HepG2 (cell line): ENCODE results near the gene C1QC. TPM values are rescaled to one million over a fixed set of nuclear protein-coding genes. Genes with fewer than 3 reads are reported as not detected.

Source experiments
- ATAC-seq: fragments of 200-7000 bp; cut with Tn5 transposase; 3 replicates; pipeline ENCODE4 v1.9.1; 2020; ENCODE audit warnings: mild to moderate bottlenecking, moderate library complexity
- BruUV-seq: library from RNA; stranded (reverse); fragments of 400-500 nt; replicated peaks from 2 replicates; lab custom pipeline; 2021; lab: Mats Ljungman, UMichigan
- CTCF ChIA-PET: fragments of 300-600 bp; formaldehyde crosslinking; extraction: SDS; loops from one replicate; lab custom pipeline; 2021; ENCODE audit warnings: low total read pairs, inconsistent platforms, low intra/inter-chr PET ratio; lab: Yijun Ruan, JAX
- POLR2A ChIA-PET: fragments of 350-600 bp; sonication (Branson Sonifier 250); formaldehyde crosslinking; loops from one replicate; lab custom pipeline; 2020; ENCODE audit warnings: antibody characterized with exemption, inconsistent platforms; lab: Yijun Ruan, JAX
- DNase-seq: peaks from one replicate; pipeline ENCODE4 v3.0.0-alpha.2; 2015; ENCODE audit warnings: low spot score
- FAIRE-seq: peaks from 3 replicates; lab custom pipeline; 2011; peaks lifted over from hg19 to GRCh38; lab: Jason Lieb, UNC
- H2AFZ ChIP-seq: one replicate; pipeline ENCODE4 v1.6.1; 2011; ENCODE audit warnings: low read length, inconsistent platforms
- H3K27ac ChIP-seq: fragments of 300-600 bp; 3 replicates; pipeline ENCODE4 v1.8.0; 2011; ENCODE audit warnings: mixed run types, mild to moderate bottlenecking, mixed read lengths, low read length, inconsistent platforms; ENCODE audit not compliant: insufficient read depth; ENCODE audit errors: extremely low read length
- H3K27me3 ChIP-seq, 2 experiments: fragments of 200-600 bp in 1 of 2; 2 replicates in 1 of 2; 3 replicates in 1 of 2; pipeline versions ENCODE4 v1.6.0 to v1.8.0; 2011; ENCODE audit warnings: low read length in 2 of 2, mild to moderate bottlenecking in 2 of 2, moderate library complexity in 2 of 2, inconsistent platforms in 1 of 2; ENCODE audit not compliant: insufficient read depth in 2 of 2, control insufficient read depth in 1 of 2
- H3K36me3 ChIP-seq, 2 experiments: fragments of 200-600 bp in 1 of 2; replicated peaks in 1 of 2; 2 replicates in 1 of 2; 3 replicates in 1 of 2; pipeline versions ENCODE4 v1.5.1 to v1.8.0; 2011; ENCODE audit warnings: low read length in 2 of 2, inconsistent platforms in 1 of 2; ENCODE audit not compliant: insufficient read depth in 2 of 2, control insufficient read depth in 1 of 2
- H3K4me1 ChIP-seq: 2 replicates; pipeline ENCODE4 v1.5.1; 2012; ENCODE audit warnings: low read length, inconsistent platforms; ENCODE audit not compliant: insufficient read depth
- H3K4me2 ChIP-seq: 2 replicates; pipeline ENCODE4 v1.6.0; 2011; ENCODE audit warnings: low read depth, low read length, inconsistent platforms
- H3K4me3 ChIP-seq, 3 experiments: fragments of 200-600 bp in 1 of 3; sonication (generic), shearing (Covaris generic) in 1 of 3; replicated peaks in 1 of 3; 2 replicates each; pipeline ENCODE4 v1.5.1; 2011 to 2016; ENCODE audit warnings: low read length in 3 of 3, inconsistent platforms in 2 of 3, low read depth in 2 of 3, mild to moderate bottlenecking in 2 of 3, control low read depth in 1 of 3, mixed read lengths in 1 of 3; ENCODE audit not compliant: insufficient read depth in 1 of 3
- H3K79me2 ChIP-seq: one replicate; pipeline ENCODE4 v1.6.1; 2011; ENCODE audit warnings: low read length, inconsistent platforms; ENCODE audit not compliant: insufficient read depth
- H3K9ac ChIP-seq: 2 replicates; pipeline ENCODE4 v1.6.0; 2011; ENCODE audit warnings: mild to moderate bottlenecking, low read depth, low read length, inconsistent platforms; ENCODE audit not compliant: insufficient read depth
- H3K9me3 ChIP-seq: 2 replicates; pipeline ENCODE4 v1.5.1; 2012; ENCODE audit warnings: mild to moderate bottlenecking, low read length
- H4K20me1 ChIP-seq: 2 replicates; pipeline ENCODE4 v1.6.0; 2011; ENCODE audit warnings: inconsistent platforms, mild to moderate bottlenecking, low read length, moderate library complexity; ENCODE audit not compliant: insufficient read depth
- MED1 ChIP-seq: sonication (generic); formaldehyde crosslinking; IDR thresholded peaks from 2 replicates; pipeline ENCODE4 v1.4.0; 2020; ENCODE audit warnings: missing genetic modification reagents
- PITX1 ChIP-seq: sonication (generic); formaldehyde crosslinking; IDR thresholded peaks from 2 replicates; pipeline ENCODE4 v1.5.1; 2020; ENCODE audit warnings: mild to moderate bottlenecking, missing genetic modification reagents
- RAD51 ChIP-seq: fragments of 450-650 bp; IDR thresholded peaks from 2 replicates; pipeline ENCODE4 v1.6.1; 2016; ENCODE audit warnings: borderline replicate concordance
- SP4 ChIP-seq: sonication (generic); formaldehyde crosslinking; IDR thresholded peaks from 2 replicates; pipeline ENCODE4 v1.8.1; 2023; ENCODE audit warnings: mild to moderate bottlenecking, missing genetic modification reagents
- ZFY ChIP-seq: sonication (generic); formaldehyde crosslinking; IDR thresholded peaks from 2 replicates; pipeline ENCODE4 v1.4.0; 2020; ENCODE audit warnings: missing genetic modification reagents
- ZNF550 ChIP-seq: sonication (generic); formaldehyde crosslinking; IDR thresholded peaks from 2 replicates; pipeline ENCODE4 v1.4.0; 2020; ENCODE audit warnings: mild to moderate bottlenecking, missing genetic modification reagents, borderline replicate concordance
- ZNF563 ChIP-seq: sonication (generic); formaldehyde crosslinking; IDR thresholded peaks from 2 replicates; pipeline ENCODE4 v1.8.0; 2022; ENCODE audit warnings: mild to moderate bottlenecking, moderate library complexity, missing genetic modification reagents
- ZNF749 ChIP-seq: sonication (generic); formaldehyde crosslinking; IDR thresholded peaks from 2 replicates; pipeline ENCODE4 v1.8.0; 2022; ENCODE audit warnings: mild to moderate bottlenecking, missing genetic modification reagents, moderate library complexity, borderline replicate concordance
- WGBS: methylation state at CpG from one replicate; pipeline ENCODE4 v1.1.6; 2017; ENCODE audit warnings: low lambda C conversion rate; 5-methylcytosine and 5-hydroxymethylcytosine counted together
- in situ Hi-C: cut with HindIII; loops from 2 replicates; pipeline ENCODE4 v1.10.0; 2017; ENCODE audit warnings: low pct_unique_long_range_greater_than_20kb; ENCODE audit not compliant: extremely low pct_ligation_motif_present
- intact Hi-C: fragments of 100-400 bp; cut with micrococcal nuclease; formaldehyde crosslinking; loops from one replicate; pipeline ENCODE4 v1.10.0; 2022; ENCODE audit not compliant: unreplicated experiment
- polyA plus RNA-seq, 8 experiments: library from polyadenylated mRNA; depleted of rRNA in 3 of 8; stranded (reverse) in 7 of 8; unstranded in 1 of 8; fragments of >200 nt; fragmentation: Illumina TruSeq in 4 of 8; extraction: Trizol in 4 of 8; gene quantifications; 2 replicates each; pipeline versions ENCODE4 v1.2.1 to v1.2.3, GENCODE V29; 2011 to 2016; ENCODE audit warnings: low read depth in 4 of 8, missing spikeins in 1 of 8, mixed read lengths in 1 of 8; ENCODE audit not compliant: insufficient read depth in 1 of 8
- total RNA-seq, 5 experiments: library from RNA; depleted of rRNA; stranded (reverse); fragments of >200 nt; fragmentation: Illumina TruSeq; extraction: Trizol; gene quantifications; 2 replicates each; pipeline ENCODE4 v1.2.3, GENCODE V29; 2016; ENCODE audit warnings: low read depth in 1 of 5

The C1QC gene
- total and polyA plus RNA-seq, 2 of the 13 experiments (the other 11 are each of a cell fraction or from before 2014, with no cell fraction given): not detected

DNA sequence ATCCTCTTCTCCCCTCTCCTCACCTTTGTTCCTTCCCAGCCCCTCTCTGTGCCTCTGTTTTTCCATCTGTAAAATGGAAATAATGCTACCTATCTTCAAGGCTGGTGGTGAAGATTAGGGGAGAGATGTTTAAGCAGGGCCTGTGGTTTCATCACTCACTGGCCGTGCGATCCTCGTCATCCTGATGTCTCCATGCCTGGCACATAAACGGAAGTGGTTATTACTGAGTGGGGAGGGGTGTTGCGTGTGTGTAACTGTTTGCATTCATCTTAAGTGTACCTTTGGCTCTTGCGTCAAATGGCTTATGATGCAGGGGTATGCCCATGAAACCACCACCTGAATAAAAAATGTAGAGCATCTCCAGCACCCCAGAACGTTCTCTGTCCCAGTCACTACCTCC, 24.2 kb upstream of the C1QC start:
- H3K27me3 ChIP-seq: peaks cover 6 to 50% of the 10 kb centered on the region in 2 experiments
- no peak for TF ChIP-seq SP4 (CRISPR knock-in tag)
- in situ Hi-C loops (no loop called here), intact Hi-C loops (no loop called here)
- no peaks in the 10 kb centered on the region for H3K36me3 ChIP-seq
- 0 out of 2 replicates have a peak, but pooled peaks cover 6% of the 10 kb centered on the region for H4K20me1 ChIP-seq
- no peak overlapping the region for H3K4me2 ChIP-seq
- ChIA-PET POLR2A (no interaction called here), CTCF (no interaction called here)
- BruUV-seq: no TSS peak
- H3K27ac ChIP-seq: no peak overlapping the region
- H3K9ac ChIP-seq: no peak overlapping the region
- ATAC-seq: no peak
- FAIRE-seq: no peak
- DNase-seq: no peak
- WGBS: 16% methylated on average over 7 of the region's 7 CpGs
- no peak overlapping the region for H3K4me3 ChIP-seq
- no peaks in the 10 kb centered on the region for H3K9me3 ChIP-seq
- H2AFZ ChIP-seq: no peak overlapping the region
- no peaks in the 10 kb centered on the region for H3K4me1 ChIP-seq
- H3K79me2 ChIP-seq: no peaks in the 10 kb centered on the region

DNA sequence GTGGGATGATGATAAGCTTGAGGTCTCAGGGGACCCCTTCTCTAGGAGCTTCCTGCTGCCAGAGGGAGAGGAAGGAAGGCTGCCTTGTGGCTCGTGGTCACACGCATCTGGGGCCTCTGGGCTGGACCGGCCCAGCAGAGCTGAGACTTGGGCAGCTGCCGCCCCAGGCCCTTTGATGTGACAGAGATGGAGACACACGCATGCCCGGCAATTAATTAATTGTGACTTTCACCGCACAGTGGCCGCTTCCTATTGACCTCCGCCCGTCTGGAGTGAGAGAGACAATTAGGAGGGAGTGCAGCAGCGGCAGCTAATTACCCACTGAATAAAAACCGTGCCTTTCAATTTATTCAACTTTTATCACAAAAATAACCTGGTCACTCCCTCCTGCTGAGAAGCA, 23.6 kb upstream of the C1QC start:
- CTCF ChIA-PET: no interaction called here
- BruUV-seq: no TSS peak

More for the DNA sequence above, 23.6 kb upstream of the C1QC start:
- POLR2A ChIA-PET: no interaction called here
- TF ChIP-seq ZFY (CRISPR knock-in tag) (no peak), ZNF563 (CRISPR knock-in tag) (no peak), PITX1 (CRISPR knock-in tag) (no peak), ZNF749 (CRISPR knock-in tag) (no peak), RAD51 (no peak), MED1 (CRISPR knock-in tag) (no peak), ZNF550 (no peak)
- TF ChIP-seq, all 625 proteins: peak for 0
- DNase-seq (no peak), FAIRE-seq (no peak), ATAC-seq (no peak)
- Histone ChIP-seq H3K79me2 (no peaks in the 10 kb centered on the region), H3K4me2 (no peak overlapping the region), H2AFZ (no peak overlapping the region), H4K20me1 (0 out of 2 replicates have a peak, but pooled peaks cover 6% of the 10 kb centered on the region), H3K27ac (no peak overlapping the region), H3K27me3 (peaks cover 6 to 50% of the 10 kb centered on the region in 2 experiments), H3K9me3 (no peaks in the 10 kb centered on the region), H3K9ac (no peak overlapping the region), H3K4me1 (no peaks in the 10 kb centered on the region), H3K36me3 (no peaks in the 10 kb centered on the region), H3K4me3 (no peak overlapping the region)
- WGBS: 19% methylated on average over 12 of the region's 12 CpGs
- intact Hi-C loops: no loop called here
- in situ Hi-C loops: no loop called here
